Activated naive CD8-positive, alpha-beta T cell (primary cell): Measurements from ENCODE around the gene ARPC1B.
"Not testable (repeated sequence)": the region's sequence is repeated elsewhere in the genome, so short reads cannot be mapped to it uniquely, and the experiment has no call there.

Source experiments
- H3K27ac Mint-ChIP-seq: one replicate; pipeline ENCODE4 v1.8.0; 2021; ENCODE audit warnings: mixed read lengths
- H3K27me3 Mint-ChIP-seq: one replicate; pipeline ENCODE4 v1.8.0; 2021; ENCODE audit warnings: mixed read lengths
- H3K36me3 Mint-ChIP-seq: one replicate; pipeline ENCODE4 v1.8.0; 2021; ENCODE audit warnings: mixed read lengths
- H3K4me1 Mint-ChIP-seq: one replicate; pipeline ENCODE4 v1.8.0; 2021; ENCODE audit warnings: low read depth, mixed read lengths
- H3K4me3 Mint-ChIP-seq: one replicate; pipeline ENCODE4 v1.8.0; 2021; ENCODE audit warnings: mild to moderate bottlenecking, mixed read lengths
- H3K9me3 Mint-ChIP-seq: one replicate; pipeline ENCODE4 v1.8.0; 2021; ENCODE audit warnings: low read depth, mixed read lengths

ARPC1B gene

DNA sequence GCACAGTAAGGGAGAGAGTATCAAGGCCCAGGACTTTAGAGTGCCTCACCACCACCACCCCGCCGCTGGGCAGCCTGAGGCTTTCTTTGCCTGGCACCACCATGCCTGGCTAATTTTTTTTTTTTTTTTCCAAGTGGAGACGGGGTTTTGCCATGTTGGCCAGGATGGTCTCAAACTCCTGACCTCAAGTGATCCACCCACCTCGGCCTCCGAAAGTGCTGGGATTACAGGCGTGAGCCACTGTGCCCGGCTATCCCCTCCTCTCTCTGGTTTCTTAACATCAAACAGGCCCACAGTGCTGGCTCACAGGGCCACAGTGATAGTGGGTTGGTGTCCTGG is 5.1 kb downstream of the ARPC1B start:
- H3K9me3 Mint-ChIP-seq, H3K27me3 Mint-ChIP-seq, H3K36me3 Mint-ChIP-seq: not testable (repeated sequence)
- H3K27ac Mint-ChIP-seq: peak overlapping the region; percentile 99
- peak overlapping the region; percentile 88 for H3K4me3 Mint-ChIP-seq
- H3K4me1 Mint-ChIP-seq: peaks cover 62% of the 10 kb centered on the region

DNA sequence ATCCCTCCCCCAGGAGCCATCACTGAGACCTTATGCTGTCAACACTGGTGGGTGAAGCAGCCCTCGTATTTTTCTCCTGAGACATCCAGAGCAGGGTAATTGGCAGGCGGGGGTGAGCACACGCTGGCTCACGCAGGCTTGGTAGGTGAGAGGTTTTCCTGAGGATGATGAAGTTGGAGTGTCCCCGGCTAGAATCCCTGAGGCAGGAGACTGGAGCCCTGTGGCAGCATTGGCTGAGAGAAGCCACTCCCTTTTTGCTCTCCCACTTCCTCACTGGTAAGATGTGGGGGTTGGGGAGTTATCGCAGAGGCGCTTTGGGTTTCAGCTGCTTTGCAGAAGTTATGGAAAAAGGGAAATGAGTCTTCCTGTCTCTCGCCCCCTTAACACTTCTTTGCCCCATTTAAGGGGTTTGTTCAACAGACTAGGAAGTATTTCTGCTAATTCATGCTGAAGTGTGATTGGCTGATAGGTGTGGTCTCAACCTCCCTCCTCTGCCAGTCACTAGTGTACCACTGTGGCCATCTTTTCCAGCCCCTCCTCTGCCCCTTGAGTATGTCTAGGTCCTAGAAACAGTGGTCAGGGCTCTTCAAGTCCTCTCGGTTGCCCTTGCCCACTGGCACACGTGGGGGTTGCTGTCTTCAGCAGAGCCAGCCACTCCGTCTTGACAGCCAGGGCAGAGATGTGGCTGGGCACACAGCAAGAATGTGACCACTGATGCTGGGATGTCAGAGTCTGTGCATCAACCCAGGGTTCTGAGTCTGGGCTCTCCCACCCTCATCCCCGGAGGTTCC is 5.7 kb downstream of the ARPC1B start:
- Mint-ChIP-seq H3K36me3 (peaks cover 7% of the 10 kb centered on the region), H3K9me3 (no peaks in the 10 kb centered on the region), H3K4me1 (peaks cover 62% of the 10 kb centered on the region), H3K27ac (peak overlapping the region; percentile 99), H3K27me3 (no peaks in the 10 kb centered on the region), H3K4me3 (peak overlapping the region; percentile 88)

DNA sequence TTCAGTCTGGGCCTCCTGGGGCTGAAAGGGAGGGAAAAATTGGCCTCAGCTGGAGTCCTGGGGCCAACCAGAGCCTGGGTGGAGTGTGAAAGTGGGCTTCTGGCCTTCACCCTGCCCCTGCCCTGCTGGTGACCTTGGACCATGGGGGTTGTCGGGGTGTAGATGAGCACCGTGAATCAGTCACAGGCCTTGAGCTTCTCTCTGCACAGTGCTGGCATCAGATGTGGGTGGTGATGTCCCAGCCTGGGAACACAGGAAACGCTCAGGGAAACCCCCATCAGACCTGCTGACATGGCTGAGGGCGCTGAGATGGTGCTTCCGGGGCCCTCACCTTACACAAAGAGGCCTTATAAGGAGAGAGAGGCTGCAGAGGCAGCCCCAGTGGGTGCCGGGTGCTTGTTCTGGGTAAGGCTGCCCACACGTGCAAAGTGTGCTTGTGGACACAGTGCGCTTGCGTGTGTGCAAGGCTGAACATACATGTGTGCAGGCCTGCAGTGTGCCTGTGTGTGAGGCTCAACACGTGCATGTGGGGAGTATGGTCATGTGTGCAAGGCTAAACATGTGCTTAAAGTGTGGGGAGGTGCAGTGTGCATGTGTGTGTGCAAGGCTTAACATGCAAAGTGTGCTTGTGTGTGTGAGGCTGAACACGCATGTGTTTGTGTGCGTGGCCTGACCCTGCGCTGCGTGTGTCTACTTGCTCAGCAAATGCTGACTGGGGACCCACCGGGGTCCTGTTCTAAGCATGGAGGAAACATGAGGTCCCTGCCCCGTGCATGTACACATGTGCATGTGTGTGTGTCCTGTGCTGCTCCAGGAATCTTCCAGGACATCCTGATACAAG is 6.5 kb downstream of the ARPC1B start:
- peak overlapping the region; percentile 99 for H3K27ac Mint-ChIP-seq
- no peaks in the 10 kb centered on the region for H3K27me3 Mint-ChIP-seq
- no peaks in the 10 kb centered on the region for H3K9me3 Mint-ChIP-seq
- peaks cover 7% of the 10 kb centered on the region for H3K36me3 Mint-ChIP-seq
- H3K4me1 Mint-ChIP-seq: peaks cover 59% of the 10 kb centered on the region
- peak overlapping the region; percentile 88 for H3K4me3 Mint-ChIP-seq

DNA sequence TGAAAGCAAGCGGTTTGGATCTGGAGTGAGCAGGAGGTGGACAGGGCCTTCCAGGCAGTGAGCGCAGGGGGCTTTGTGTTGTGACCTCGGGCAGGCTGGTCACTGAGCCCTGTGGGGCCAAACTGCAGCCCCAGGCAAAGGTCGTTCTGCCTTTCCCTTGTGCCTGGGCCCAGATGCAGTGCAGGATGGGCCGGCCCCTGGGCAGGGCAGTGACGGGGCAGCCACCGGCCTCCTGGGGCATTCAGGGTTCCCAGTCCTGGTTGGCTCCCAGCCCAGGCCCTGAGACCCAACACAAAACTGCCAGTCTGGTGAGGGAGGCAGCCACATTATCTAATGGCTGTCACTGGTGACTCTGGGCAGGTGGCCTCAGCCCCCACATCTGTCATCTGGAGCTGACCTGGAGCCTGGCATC is 7.1 kb downstream of the ARPC1B start:
- Mint-ChIP-seq H3K27ac (peak overlapping the region; percentile 99), H3K4me1 (peaks cover 54% of the 10 kb centered on the region), H3K36me3 (peaks cover 7% of the 10 kb centered on the region), H3K9me3 (no peaks in the 10 kb centered on the region), H3K4me3 (peak overlapping the region; percentile 88), H3K27me3 (no peaks in the 10 kb centered on the region)

DNA sequence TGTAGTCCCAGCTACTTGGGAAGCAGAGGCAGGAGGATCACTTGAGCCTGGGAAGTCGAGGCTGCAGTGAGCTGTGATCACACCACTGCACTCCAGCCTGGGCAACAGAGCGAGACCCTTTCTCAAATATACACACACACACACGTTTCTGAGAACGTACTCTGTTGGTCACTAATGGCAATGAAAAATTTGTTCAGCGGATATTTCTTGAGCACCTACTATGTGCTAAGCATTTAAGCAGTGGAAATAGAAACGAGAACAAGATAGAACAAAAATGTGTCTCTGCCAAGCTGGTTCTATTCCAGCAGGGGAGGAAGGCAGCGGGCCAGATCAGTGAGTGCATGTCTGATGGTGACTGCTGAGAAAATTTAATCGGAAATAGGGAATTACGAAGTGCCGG is 8.7 kb downstream of the ARPC1B start:
- Mint-ChIP-seq H3K27me3 (no peaks in the 10 kb centered on the region), H3K4me3 (peak overlapping the region; percentile 17), H3K9me3 (no peaks in the 10 kb centered on the region), H3K36me3 (peaks cover 7% of the 10 kb centered on the region), H3K27ac (peak overlapping the region; percentile 87), H3K4me1 (peaks cover 48% of the 10 kb centered on the region)

DNA sequence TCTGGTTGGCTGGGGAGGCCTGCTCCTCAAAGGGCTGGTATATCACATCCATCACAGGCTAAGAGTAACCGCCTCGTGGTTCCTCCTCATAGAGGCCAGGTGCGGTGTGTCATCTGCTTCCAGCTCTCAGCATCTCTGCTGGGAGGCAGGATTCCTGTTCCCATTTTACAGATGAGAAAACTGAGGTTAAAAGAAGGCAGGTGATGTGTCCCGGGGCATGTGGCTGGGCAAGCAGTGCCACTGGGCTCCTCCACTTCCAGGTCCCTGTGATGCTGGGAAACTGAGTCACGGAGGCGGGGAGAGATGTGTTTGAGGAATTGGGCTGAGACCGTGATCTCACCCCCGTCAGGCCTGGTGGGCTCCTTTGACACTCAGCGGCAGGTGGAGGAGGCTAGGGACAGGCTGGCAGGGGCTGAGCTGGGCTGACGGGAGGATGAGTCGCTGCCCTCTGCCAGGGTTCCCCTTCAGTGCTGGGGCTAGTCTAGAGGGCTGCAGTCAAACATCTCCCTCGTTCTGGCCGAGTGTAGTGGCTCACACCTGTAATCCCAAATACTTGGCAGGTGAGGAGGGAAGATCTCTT is 9.4 kb downstream of the ARPC1B start:
- H3K9me3 Mint-ChIP-seq: no peaks in the 10 kb centered on the region
- H3K27me3 Mint-ChIP-seq: no peaks in the 10 kb centered on the region
- peaks cover 47% of the 10 kb centered on the region for H3K4me1 Mint-ChIP-seq
- peak overlapping the region; percentile 87 for H3K27ac Mint-ChIP-seq
- H3K4me3 Mint-ChIP-seq: no peak overlapping the region
- peaks cover 7% of the 10 kb centered on the region for H3K36me3 Mint-ChIP-seq

DNA sequence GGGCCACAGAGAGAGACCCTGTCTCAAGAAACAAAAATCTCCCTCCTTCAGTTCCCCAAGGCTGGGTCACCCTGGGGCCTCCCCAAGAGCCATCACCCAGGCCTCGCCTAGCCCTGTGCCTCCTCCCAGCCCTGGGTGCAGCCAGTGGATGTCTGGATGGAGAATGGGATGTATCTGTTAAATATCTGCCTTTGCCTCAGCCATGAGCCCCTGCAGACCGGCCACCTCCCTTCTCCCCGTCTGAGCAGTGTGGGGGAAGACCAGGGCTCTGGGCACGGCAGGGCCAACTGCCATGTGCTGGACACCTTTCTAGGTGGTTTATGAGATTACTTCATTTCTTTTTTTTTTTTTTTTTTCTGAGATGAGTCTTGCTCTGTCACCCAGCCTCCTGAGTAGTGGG is 10.0 kb downstream of the ARPC1B start:
- no peaks in the 10 kb centered on the region for H3K27me3 Mint-ChIP-seq
- H3K27ac Mint-ChIP-seq: peak overlapping the region; percentile 87
- H3K36me3 Mint-ChIP-seq: peaks cover 4% of the 10 kb centered on the region
- H3K4me1 Mint-ChIP-seq: peaks cover 41% of the 10 kb centered on the region
- H3K9me3 Mint-ChIP-seq: no peaks in the 10 kb centered on the region
- no peak overlapping the region for H3K4me3 Mint-ChIP-seq

DNA sequence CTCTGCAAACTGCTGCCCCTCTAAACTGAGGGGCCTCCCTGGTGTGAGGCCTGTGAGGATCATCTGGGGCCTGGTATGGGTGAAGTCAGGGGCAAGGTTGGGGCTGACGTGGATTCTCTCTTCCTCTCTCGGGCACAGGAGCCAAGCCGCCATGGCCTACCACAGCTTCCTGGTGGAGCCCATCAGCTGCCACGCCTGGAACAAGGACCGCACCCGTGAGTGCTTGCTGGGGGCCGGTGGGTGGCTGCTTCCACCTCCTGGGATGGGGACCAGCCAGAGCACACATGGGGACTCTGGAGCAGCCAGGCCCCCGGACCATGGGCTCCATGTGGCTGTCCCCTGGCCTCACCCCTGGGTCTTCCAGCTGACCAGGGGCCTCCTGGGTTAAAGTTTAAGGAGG is 11.0 kb downstream of the ARPC1B start:
- Mint-ChIP-seq H3K27me3 (no peaks in the 10 kb centered on the region), H3K9me3 (no peaks in the 10 kb centered on the region), H3K4me3 (no peak overlapping the region), H3K4me1 (peaks cover 32% of the 10 kb centered on the region), H3K27ac (peak overlapping the region; percentile 22), H3K36me3 (peaks cover 2% of the 10 kb centered on the region)

DNA sequence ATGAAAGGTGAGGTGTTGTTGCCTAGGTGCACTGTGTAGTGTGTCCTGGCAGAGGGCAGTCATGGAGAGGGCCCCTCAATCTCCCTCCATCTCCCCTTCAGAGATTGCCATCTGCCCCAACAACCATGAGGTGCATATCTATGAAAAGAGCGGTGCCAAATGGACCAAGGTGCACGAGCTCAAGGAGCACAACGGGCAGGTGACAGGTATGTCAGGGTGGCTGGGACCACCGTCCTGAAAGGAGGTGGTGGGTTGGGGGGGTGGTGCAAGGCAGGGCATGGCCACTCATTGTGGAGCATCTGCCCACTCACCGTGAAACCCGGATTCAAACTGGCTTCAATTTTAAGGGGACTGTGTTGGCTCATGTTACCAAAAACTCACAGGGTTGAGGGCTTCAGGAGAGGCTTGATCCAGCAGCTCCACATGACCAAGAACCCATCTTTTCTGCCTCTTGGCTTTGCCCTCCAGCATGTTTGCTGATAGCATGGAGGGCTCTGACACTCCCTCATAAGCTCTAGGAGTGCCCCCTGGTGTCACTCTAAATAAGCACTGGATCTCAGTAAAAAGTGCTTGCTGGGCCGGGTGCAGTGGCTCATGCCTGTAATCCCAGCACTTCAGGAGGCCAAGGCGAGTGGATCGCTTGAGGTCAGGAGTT is 12.2 kb downstream of the ARPC1B start:
- Mint-ChIP-seq H3K9me3 (no peaks in the 10 kb centered on the region), H3K36me3 (no peaks in the 10 kb centered on the region), H3K27ac (peak overlapping the region; percentile 54), H3K4me1 (peaks cover 21% of the 10 kb centered on the region), H3K27me3 (no peaks in the 10 kb centered on the region), H3K4me3 (no peak overlapping the region)

DNA sequence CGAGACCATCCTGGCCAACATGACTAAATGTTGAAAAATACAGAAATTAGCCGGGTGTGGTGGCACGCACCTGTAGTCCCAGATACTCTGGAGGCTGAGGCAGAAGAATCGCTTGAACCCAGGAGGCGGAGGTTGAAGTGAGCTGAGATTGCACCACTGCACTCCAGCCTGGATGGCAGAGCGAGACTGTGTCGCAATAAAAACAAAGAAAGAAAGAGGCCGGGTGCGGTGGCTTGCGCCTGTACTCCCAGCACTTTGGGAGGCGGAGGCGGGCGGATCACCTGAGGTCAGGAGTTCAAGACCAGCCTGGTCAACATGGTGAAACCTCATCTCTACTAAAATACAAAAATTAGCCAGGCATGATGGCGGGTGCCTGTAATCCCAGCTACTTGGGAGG is 12.7 kb downstream of the ARPC1B start:
- H3K27ac Mint-ChIP-seq: peak overlapping the region; percentile 54
- not testable (repeated sequence) for H3K27me3 Mint-ChIP-seq

DNA sequence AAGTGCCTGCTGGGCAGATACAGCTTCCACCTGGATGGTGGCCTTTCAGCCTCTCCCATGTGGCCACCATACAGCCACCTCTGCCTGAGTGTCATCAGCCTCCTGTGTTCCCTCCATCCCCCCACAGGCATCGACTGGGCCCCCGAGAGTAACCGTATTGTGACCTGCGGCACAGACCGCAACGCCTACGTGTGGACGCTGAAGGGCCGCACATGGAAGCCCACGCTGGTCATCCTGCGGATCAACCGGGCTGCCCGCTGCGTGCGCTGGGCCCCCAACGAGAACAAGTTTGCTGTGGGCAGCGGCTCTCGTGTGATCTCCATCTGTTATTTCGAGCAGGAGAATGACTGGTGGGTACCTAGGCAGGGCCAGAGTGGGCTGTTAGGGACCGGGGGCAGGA is 13.4 kb downstream of the ARPC1B start:
- Mint-ChIP-seq H3K9me3 (no peaks in the 10 kb centered on the region), H3K27me3 (no peaks in the 10 kb centered on the region), H3K4me1 (peaks cover 22% of the 10 kb centered on the region), H3K36me3 (no peaks in the 10 kb centered on the region), H3K27ac (no peak overlapping the region), H3K4me3 (no peak overlapping the region)

More for the DNA sequence above, 12.7 kb downstream of the ARPC1B start:
- H3K4me1 Mint-ChIP-seq: peaks cover 21% of the 10 kb centered on the region
- not testable (repeated sequence) for H3K36me3 Mint-ChIP-seq, H3K4me3 Mint-ChIP-seq, H3K9me3 Mint-ChIP-seq

DNA sequence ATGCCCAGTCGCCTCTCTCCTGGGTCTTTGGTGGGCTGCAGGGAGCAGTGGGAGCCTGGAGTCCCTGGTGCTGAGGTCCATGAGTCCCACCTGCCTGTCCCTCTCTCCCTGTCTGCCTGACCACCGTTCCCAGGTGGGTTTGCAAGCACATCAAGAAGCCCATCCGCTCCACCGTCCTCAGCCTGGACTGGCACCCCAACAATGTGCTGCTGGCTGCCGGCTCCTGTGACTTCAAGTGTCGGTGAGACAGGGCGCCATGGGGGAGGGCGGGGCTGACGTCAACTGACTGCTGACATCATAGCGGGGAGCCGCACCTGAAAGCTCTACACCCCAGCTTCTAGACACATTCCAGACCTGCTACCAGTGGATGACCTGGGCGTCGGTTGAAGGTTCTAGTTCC is 15.2 kb downstream of the ARPC1B start:
- H3K4me3 Mint-ChIP-seq: no peak overlapping the region
- H3K4me1 Mint-ChIP-seq: peaks cover 19% of the 10 kb centered on the region
- H3K36me3 Mint-ChIP-seq: no peaks in the 10 kb centered on the region
- H3K27me3 Mint-ChIP-seq: no peaks in the 10 kb centered on the region
- H3K27ac Mint-ChIP-seq: no peak overlapping the region
- no peaks in the 10 kb centered on the region for H3K9me3 Mint-ChIP-seq

DNA sequence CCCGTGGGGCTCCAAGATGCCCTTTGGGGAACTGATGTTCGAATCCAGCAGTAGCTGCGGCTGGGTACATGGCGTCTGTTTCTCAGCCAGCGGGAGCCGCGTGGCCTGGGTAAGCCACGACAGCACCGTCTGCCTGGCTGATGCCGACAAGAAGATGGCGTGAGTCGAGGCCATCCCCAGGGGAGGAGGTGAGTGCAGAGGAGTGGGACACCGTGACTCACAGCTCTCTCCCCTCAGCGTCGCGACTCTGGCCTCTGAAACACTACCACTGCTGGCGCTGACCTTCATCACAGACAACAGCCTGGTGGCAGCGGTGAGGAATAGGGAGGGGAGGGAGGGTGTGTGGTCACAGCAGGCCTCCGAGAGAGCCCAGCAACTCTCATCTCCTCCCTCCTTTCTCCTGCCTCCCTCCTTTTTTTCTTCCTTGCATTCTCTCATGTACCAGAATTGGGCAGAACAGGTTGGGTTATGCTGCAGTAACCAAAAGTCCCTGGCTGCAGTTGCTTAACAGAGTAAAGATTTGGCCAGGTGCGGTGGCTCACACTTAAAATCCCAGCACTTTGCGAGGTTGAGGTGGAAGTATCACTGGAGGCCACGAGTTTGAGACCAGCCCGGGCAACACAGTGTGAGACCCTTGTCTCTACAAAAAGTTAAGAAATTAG is 16.5 kb downstream of the ARPC1B start:
- no peaks in the 10 kb centered on the region for H3K27me3 Mint-ChIP-seq
- peaks cover 19% of the 10 kb centered on the region for H3K4me1 Mint-ChIP-seq
- H3K9me3 Mint-ChIP-seq: no peaks in the 10 kb centered on the region
- H3K4me3 Mint-ChIP-seq: peak overlapping the region; percentile 27
- H3K36me3 Mint-ChIP-seq: no peaks in the 10 kb centered on the region
- no peak overlapping the region for H3K27ac Mint-ChIP-seq

DNA sequence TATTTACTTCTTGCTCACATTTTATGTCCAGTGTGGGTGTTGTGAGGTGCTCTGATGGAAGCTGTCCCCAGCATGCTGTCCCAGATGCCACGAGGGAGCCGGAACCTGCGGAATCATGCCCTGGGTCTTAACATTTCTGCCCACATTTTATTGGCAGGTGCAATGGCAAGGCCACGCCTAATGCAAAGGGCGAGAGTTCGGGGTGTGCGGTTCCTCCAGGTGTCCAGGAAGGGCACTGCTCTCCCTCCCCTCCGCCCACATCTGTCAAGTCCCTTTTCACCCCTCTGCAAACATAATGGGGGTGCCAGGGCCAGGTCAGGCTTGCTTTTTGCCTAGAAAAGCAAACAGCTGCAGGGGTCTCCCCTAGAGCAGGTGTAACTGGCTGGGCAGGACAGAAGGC is 17.5 kb downstream of the ARPC1B start:
- Mint-ChIP-seq H3K36me3 (no peaks in the 10 kb centered on the region), H3K27me3 (no peaks in the 10 kb centered on the region), H3K4me3 (no peak overlapping the region), H3K27ac (no peak overlapping the region), H3K9me3 (no peaks in the 10 kb centered on the region), H3K4me1 (peaks cover 17% of the 10 kb centered on the region)
